UCSD-AML1 (cell line): ENCODE measurements around the gene POLR2B.
"Not testable (repeated sequence)": the region's sequence is repeated elsewhere in the genome, so short reads cannot be mapped to it uniquely, and the experiment has no call there.

Source experiments
- DNase-seq: peaks from one replicate; lab custom pipeline; 2025; ENCODE audit not compliant: unreplicated experiment; lab: John Stamatoyannopoulos, UW

POLR2B gene

GRCh38 chr4:57051095-57051494 is 72.4 kb downstream of the POLR2B start:
- DNase-seq, result no peak

DNA sequence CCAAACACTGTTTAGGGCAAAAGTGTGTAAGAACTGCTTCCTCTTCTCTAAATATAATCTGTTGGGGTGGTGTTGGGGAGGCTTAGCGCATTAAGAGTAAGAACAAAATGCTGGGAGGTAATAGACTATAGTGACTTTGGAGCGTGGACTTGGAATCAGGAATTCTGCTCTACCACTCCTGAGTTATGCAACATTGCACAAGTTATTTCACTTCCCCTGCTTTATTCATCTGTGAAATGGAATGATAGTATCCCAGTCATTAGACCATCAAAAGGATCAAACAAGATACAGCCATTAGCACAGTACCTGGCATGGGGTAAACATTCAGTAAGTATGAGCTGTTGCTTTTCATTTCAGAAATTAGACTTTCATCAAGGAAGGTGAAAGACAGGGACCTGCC is 72.8 kb downstream of the POLR2B start:
- no peak for DNase-seq

GRCh38 chr4:57053508-57053907 is 74.8 kb downstream of the POLR2B start:
- DNase-seq, result no peak

DNA sequence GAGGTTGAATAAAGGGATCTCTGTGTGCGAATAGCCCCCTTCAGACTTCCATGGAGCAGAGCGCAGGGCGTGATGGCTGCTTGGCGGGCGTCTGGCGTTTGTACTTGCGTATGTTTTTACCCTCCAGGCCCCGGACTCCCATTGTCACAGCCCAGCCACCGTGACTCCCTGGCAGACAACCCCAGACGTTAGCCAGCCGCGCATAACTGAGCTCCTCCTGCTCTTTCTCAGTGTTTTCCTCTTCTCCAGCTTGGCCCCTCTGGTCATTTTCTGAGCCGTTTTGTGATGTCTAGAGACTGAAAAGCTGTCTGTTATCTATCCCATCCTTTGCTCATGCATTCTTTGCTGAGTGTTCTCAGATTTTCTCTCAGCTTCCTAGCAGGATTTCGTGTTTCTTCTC is 77.2 kb downstream of the POLR2B start:
- no peak for DNase-seq

- DNase-seq, result no peak
Measured at GRCh38 chr4:57059890-57060716, 81.4 kb downstream of the POLR2B start.

- DNase-seq, result not testable (repeated sequence)
Measured at GRCh38 chr4:57060717-57061067, 82.0 kb downstream of the POLR2B start.

- no peak for DNase-seq
Measured at GRCh38 chr4:57061395-57061794, 82.7 kb downstream of the POLR2B start.

DNA sequence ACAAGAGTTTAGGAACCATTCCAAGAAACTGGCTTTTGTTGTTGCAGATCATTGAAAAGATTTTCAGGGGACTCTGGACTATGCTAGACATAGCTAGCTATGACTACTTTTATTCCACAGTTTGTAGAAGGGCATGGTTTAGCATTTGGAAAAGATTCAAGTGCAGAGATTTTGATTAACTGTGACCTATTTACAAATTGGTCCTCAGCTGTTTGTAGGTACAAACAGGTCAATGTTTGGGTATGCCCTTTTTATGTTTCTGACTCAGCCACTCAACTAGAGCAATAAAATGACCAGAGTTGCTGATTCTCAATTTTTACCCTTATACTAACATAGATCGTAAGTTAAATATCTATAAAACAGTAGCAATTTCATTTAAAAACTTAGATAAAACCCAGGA is 84.8 kb downstream of the POLR2B start:
- no peak for DNase-seq

DNA sequence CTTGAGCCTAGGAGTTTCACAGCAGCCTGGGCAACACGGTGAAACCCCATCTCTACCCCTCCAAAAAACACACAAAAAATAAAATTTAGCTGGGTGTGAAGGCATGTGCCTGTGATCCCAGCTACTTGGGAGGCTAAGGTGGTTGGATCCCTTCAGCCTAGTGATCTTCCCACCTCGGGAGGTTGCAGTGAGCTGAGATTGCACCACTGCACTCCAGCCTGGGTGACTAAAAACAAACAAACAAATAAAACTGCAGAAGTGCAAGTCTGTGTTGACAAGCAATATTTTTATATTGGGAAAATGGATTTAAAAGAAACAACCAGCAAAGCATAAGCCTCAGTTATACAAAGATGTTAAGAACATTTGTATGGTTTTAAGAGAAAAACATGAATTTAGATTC is 85.4 kb downstream of the POLR2B start:
- no peak for DNase-seq

GRCh38 chr4:57064811-57065711 is 86.4 kb downstream of the POLR2B start:
- DNase-seq, result no peak

GRCh38 chr4:57065730-57066482 is 87.2 kb downstream of the POLR2B start:
- DNase-seq, result no peak

GRCh38 chr4:57068237-57068981 is 89.7 kb downstream of the POLR2B start:
- DNase-seq, result no peak

DNA sequence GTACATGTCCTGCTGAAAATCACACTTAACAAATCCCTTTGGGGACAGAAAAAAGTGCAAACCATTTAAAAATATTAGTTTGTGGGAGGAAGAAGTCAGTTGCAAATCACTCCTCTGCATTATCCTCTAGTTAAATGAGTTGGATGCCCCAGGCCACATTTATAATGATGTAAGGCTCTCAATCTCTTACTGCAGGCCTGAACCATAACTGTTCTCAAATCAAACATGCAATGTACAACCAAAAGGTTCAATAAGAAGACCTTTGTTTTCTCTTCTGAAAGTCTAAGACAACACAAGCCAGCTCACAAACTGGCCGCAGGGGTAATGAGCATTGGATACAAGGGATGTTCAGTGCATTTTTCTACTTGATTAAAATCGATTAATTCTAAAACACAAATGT is 91.8 kb downstream of the POLR2B start:
- no peak for DNase-seq

DNA sequence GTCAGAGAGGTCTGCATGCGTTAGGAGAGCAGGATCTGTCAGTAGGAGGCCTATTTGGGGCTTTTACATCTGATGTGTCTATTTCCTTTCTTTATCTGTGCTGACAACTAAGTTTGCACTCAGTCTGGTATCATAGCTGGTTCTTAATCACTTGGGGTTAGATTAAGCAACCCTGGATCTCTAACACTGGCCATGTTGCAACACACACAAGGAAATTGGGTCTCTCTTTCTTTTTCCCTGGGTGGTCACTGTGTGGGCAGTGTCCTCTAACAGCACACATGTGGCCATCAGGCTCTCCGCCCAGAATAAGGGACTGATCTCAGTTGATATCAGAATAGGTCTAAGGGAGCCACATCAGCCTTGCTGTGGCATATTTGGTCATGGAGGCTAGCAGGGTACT is 92.6 kb downstream of the POLR2B start:
- no peak for DNase-seq

DNA sequence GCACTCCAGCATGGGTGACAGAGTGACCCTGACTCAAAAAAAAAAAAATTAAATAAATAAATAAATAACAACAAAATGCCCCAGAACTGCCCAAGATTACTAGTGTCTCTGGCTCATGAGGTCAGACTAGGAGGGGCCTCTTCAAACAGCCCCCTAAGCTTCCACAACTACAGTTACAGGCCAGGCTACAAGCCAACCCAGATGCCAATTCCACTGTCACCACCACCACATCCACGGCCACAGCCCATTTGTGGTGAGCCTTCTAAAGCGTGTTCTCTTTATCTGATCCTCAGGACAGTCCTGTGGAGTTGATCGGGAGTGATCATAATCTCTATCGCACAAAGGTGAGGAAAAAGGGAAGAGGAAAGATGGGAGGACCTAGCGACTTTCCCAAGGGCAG is 94.9 kb downstream of the POLR2B start:
- no peak for DNase-seq

DNA sequence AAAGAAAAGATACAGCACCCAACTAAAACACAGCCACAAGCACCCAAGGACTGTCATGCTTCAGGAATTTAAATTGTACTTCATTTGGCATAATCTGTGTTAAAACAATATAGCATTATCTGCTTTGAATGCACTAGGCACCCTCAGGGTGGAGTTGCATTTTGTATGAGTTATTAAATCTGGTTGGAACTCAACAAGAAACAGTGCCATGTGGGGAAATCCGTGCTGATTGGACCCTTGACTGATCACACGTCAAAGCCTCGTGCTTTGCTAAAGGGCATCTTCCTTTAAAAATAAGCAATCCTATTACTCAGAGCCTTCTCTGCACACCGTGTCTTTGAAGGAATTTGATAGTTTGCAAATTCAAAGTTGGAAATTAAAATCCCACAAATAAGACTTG is 96.0 kb downstream of the POLR2B start:
- DNase-seq, result no peak

DNA sequence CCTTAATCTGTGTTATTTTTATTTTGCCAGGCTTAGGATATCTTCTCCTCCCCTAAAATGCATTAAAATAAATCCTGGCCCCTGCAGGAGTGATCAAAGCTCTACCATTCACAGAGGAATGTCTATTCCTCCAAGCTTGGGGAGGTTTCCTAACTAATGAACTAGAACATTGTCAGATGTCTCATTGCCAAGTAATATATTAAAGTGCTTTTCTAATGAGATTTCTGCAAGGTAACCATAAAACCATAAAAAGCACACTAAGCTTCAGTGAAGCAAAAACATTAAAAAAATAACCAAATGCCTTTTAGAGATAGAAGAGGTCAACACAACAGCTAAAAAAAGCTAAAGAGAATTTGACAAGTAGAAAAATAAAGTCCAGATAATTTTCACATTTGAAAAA is 96.7 kb downstream of the POLR2B start:
- no peak for DNase-seq

DNA sequence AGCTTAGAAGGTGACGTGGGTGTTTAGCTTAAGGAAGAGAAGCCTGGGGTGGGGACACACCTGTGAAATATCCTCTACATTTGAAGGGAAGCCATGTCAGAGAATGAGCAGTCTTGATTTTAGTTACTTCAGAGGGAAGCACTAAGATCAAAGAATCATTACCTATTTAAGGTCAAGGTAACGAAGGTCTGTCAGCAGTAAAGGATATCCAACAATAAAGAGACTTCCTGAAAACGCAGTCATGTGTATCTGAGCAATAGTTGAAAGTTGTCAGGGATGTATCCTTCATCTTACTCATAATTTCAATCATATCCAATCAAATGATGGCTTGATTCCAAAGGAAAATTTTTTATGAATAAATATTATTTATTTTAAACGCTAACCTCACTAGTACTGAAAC is 98.0 kb downstream of the POLR2B start:
- no peak for DNase-seq

GRCh38 chr4:57077550-57078343 is 99.1 kb downstream of the POLR2B start:
- no peak for DNase-seq
